Neural progenitor cell (in vitro differentiated cells): ENCODE data around the gene SMAD7.

Experiments
- CTCF ChIP-seq: fragments of 200-600 bp; sonication (generic); IDR thresholded peaks from 2 replicates; pipeline ENCODE4 v1.5.1; 2017; ENCODE audit warnings: antibody characterized with exemption, mild to moderate bottlenecking
- EZH2 ChIP-seq: fragments of 200-600 bp; sonication (generic); IDR thresholded peaks from 2 replicates; pipeline ENCODE4 v1.6.1; 2017; ENCODE audit warnings: antibody characterized with exemption, mild to moderate bottlenecking, moderate library complexity

- TF ChIP-seq EZH2 (no peak), CTCF (no peak)
Observed at GRCh38 chr18:48924630-48925490, 25.9 kb downstream of the SMAD7 start.
